ENCODE measurements around the gene RUBCNL. TPM values are rescaled to one million over a fixed set of nuclear protein-coding genes. Genes with fewer than 3 reads are reported as not detected.

The RUBCNL gene
- total RNA-seq, 1 experiment from 2014 or later: 0.06 TPM

GRCh38 chr13:46340631-46341111 is 46.4 kb downstream of the RUBCNL start:
- no peak for DNase-seq (ENCODE audit: low read depth)

- DNase-seq (ENCODE audit: low read depth): no peak
These were observed 47.0 kb downstream of the RUBCNL start for GRCh38 chr13:46340011-46340410.

- peak; percentile 69 for DNase-seq (ENCODE audit: low read depth)
These were observed 47.9 kb downstream of the RUBCNL start for GRCh38 chr13:46339035-46339666.

- DNase-seq (ENCODE audit: low read depth): no peak
These were observed 49.4 kb downstream of the RUBCNL start for GRCh38 chr13:46337700-46338099.

- no peak for DNase-seq (ENCODE audit: low read depth)
These were observed 52.8 kb downstream of the RUBCNL start for GRCh38 chr13:46334035-46334822.

GRCh38 chr13:46332772-46333171 is 54.3 kb downstream of the RUBCNL start:
- no peak for DNase-seq (ENCODE audit: low read depth)

GRCh38 chr13:46329624-46330023 is 57.4 kb downstream of the RUBCNL start:
- DNase-seq (ENCODE audit: low read depth): no peak

GRCh38 chr13:46327246-46327645 is 59.8 kb downstream of the RUBCNL start:
- no peak for DNase-seq (ENCODE audit: low read depth)

GRCh38 chr13:46324976-46325375 is 62.1 kb downstream of the RUBCNL start:
- no peak for DNase-seq (ENCODE audit: low read depth)

- DNase-seq (ENCODE audit: low read depth): peak; percentile 40
These were observed 65.4 kb downstream of the RUBCNL start for GRCh38 chr13:46321494-46322225.

- no peak for DNase-seq (ENCODE audit: low read depth)
These were observed 66.2 kb downstream of the RUBCNL start for GRCh38 chr13:46320821-46321220.

GRCh38 chr13:46320406-46320805 is 66.6 kb downstream of the RUBCNL start:
- no peak for DNase-seq (ENCODE audit: low read depth)

GRCh38 chr13:46318986-46319385 is 68.1 kb downstream of the RUBCNL start:
- no peak for DNase-seq (ENCODE audit: low read depth)

- DNase-seq (ENCODE audit: low read depth): no peak
These were observed 69.9 kb downstream of the RUBCNL start for GRCh38 chr13:46317120-46317519.

GRCh38 chr13:46315491-46316075 is 71.5 kb downstream of the RUBCNL start:
- no peak for DNase-seq (ENCODE audit: low read depth)

- no peak for DNase-seq (ENCODE audit: low read depth)
These were observed 72.0 kb downstream of the RUBCNL start for GRCh38 chr13:46315036-46315435.

GRCh38 chr13:46314587-46314986 is 72.5 kb downstream of the RUBCNL start:
- DNase-seq (ENCODE audit: low read depth): no peak

GRCh38 chr13:46313432-46314257 is 73.4 kb downstream of the RUBCNL start:
- DNase-seq (ENCODE audit: low read depth): no peak

GRCh38 chr13:46313024-46313423 is 74.0 kb downstream of the RUBCNL start:
- DNase-seq (ENCODE audit: low read depth): no peak

GRCh38 chr13:46311217-46311616 is 75.8 kb downstream of the RUBCNL start:
- DNase-seq (ENCODE audit: low read depth): no peak

- DNase-seq (ENCODE audit: low read depth): no peak
These were observed 77.0 kb downstream of the RUBCNL start for GRCh38 chr13:46310066-46310465.

All from LHCN-M2 (cell line).